Measurements from ENCODE around the gene SLC8A1. TPM values are rescaled to one million over a fixed set of nuclear protein-coding genes. Genes with fewer than 3 reads are reported as not detected.

Gene SLC8A1
- total RNA-seq, 4 donors from 2014 or later, result 22.8 to 65.5 (median 42.0) TPM

DNA sequence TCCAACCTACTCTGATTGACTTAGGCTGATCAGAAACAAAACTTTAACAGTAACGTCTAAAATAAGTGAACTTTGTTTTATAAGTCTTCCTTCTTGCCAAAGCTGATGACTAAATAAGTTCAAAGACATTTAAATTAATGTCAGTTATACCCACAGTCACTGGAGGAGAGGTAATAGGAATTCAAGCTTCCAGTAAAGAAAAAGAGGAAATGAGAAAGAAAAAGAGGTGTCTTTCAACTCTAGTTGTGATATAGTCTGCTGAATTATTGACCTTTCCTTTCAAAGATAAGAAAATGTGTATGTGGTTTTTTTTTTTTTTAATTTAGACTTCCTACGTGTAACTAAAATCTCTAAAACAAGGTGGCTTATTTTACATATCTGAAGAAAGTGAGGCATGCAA lies 191.5 kb downstream of the SLC8A1 start:
- DNase-seq, result no peak
- 35 to 36% methylated on average over 2 of the region's 2 CpGs for WGBS, 2 donors (ENCODE audit: low coverage in 1 of 2)
- intact Hi-C loops (cut with DNase I; ENCODE audit: low total_unique reads), result no loop called here
- in situ Hi-C loops (cut with MboI; ENCODE audit: low pct_ligation_motif_present in 1 of 4, low pct_unique_long_range_greater_than_20kb in 1 of 4, low sequenced_read_pairs in 3 of 4), result no loop called here
- H3K9me3 ChIP-seq, result no peaks in the 10 kb centered on the region
- no peak overlapping the region for H3K27ac ChIP-seq
- H3K27me3 ChIP-seq, result no peaks in the 10 kb centered on the region
- H3K4me1 ChIP-seq, result no peaks in the 10 kb centered on the region
- TF ChIP-seq, protein P1, sequence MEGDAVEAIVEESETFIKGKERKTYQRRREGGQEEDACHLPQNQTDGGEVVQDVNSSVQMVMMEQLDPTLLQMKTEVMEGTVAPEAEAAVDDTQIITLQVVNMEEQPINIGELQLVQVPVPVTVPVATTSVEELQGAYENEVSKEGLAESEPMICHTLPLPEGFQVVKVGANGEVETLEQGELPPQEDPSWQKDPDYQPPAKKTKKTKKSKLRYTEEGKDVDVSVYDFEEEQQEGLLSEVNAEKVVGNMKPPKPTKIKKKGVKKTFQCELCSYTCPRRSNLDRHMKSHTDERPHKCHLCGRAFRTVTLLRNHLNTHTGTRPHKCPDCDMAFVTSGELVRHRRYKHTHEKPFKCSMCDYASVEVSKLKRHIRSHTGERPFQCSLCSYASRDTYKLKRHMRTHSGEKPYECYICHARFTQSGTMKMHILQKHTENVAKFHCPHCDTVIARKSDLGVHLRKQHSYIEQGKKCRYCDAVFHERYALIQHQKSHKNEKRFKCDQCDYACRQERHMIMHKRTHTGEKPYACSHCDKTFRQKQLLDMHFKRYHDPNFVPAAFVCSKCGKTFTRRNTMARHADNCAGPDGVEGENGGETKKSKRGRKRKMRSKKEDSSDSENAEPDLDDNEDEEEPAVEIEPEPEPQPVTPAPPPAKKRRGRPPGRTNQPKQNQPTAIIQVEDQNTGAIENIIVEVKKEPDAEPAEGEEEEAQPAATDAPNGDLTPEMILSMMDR (IDR thresholded peaks at IDR 0.05), result no peak
- no peak for TF ChIP-seq EP300 (IDR thresholded peaks at IDR 0.05; ENCODE audit: low read depth)
- no peak for TF ChIP-seq POLR2A (IDR thresholded peaks at IDR 0.05)
- TF ChIP-seq POLR2AphosphoS5 (IDR thresholded peaks at IDR 0.05), result no peak
- no peaks in the 10 kb centered on the region for H3K36me3 ChIP-seq
- H3K4me3 ChIP-seq, result no peak overlapping the region

DNA sequence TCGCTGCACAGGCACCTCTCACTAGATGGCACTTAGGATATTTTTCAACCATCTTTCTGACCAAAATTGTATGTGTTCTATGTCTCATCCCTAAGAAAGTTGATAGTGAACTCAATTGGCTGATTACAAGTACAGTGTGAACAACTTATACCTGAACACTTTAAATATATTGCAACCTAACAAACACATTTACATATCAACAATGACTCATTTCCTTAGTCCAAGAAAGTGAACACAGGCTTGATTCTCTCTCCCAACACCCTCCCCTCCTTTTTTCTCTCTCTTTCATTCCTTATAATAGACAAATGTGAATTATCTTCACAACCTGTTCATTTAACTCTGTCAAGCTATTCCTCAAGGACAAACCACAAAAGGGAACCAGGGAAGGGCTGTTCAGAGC lies 192.0 kb downstream of the SLC8A1 start:
- Histone ChIP-seq H3K27ac (no peak overlapping the region), H3K4me3 (no peak overlapping the region), H3K4me1 (no peaks in the 10 kb centered on the region), H3K36me3 (no peaks in the 10 kb centered on the region), H3K27me3 (no peaks in the 10 kb centered on the region), H3K9me3 (no peaks in the 10 kb centered on the region)
- intact Hi-C loops (cut with DNase I; ENCODE audit: low total_unique reads) (no loop called here), in situ Hi-C loops (cut with MboI; ENCODE audit: low pct_ligation_motif_present in 1 of 4, low pct_unique_long_range_greater_than_20kb in 1 of 4, low sequenced_read_pairs in 3 of 4) (no loop called here)
- 89 to 100% methylated on average over 1 of the region's 1 CpG for WGBS, 2 donors (ENCODE audit: low coverage in 1 of 2)
- no peak for DNase-seq
- TF ChIP-seq POLR2AphosphoS5 (IDR thresholded peaks at IDR 0.05) (no peak), POLR2A (IDR thresholded peaks at IDR 0.05) (no peak), EP300 (IDR thresholded peaks at IDR 0.05; ENCODE audit: low read depth) (no peak)
- TF ChIP-seq, protein P1 (IDR thresholded peaks at IDR 0.05), result no peak

DNA sequence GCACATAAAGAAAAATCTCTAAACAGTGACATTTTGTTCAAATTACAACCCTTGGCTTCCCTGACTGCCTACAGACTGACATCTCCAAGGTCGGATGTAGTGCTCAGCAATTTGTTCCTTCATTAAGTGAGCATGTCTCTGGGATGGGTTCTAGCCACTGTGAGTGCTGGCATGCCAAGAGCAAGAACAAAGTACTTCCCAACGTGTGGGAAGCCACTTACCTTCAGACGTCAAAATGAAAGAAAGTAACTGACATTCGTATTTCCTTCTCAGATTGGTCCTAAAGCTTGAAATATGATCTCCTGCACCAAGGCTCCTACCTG lies 193.8 kb downstream of the SLC8A1 start:
- in situ Hi-C loops (cut with MboI; ENCODE audit: low pct_ligation_motif_present in 1 of 4, low pct_unique_long_range_greater_than_20kb in 1 of 4, low sequenced_read_pairs in 3 of 4) (no loop called here), intact Hi-C loops (cut with DNase I; ENCODE audit: low total_unique reads) (no loop called here)
- DNase-seq, result no peak
- H3K4me1 ChIP-seq, result no peaks in the 10 kb centered on the region
- H3K27me3 ChIP-seq, result no peaks in the 10 kb centered on the region
- H3K36me3 ChIP-seq, result no peaks in the 10 kb centered on the region
- TF ChIP-seq POLR2AphosphoS5 (IDR thresholded peaks at IDR 0.05) (no peak), EP300 (IDR thresholded peaks at IDR 0.05; ENCODE audit: low read depth) (no peak), POLR2A (IDR thresholded peaks at IDR 0.05) (no peak)
- TF ChIP-seq, protein P1 (IDR thresholded peaks at IDR 0.05), result no peak
- no peak overlapping the region for H3K4me3 ChIP-seq
- H3K27ac ChIP-seq, result no peak overlapping the region
- 56 to 70% methylated on average over 3 to 4 of the region's 4 CpGs for WGBS, 2 donors (ENCODE audit: low coverage in 1 of 2)
- no peaks in the 10 kb centered on the region for H3K9me3 ChIP-seq

DNA sequence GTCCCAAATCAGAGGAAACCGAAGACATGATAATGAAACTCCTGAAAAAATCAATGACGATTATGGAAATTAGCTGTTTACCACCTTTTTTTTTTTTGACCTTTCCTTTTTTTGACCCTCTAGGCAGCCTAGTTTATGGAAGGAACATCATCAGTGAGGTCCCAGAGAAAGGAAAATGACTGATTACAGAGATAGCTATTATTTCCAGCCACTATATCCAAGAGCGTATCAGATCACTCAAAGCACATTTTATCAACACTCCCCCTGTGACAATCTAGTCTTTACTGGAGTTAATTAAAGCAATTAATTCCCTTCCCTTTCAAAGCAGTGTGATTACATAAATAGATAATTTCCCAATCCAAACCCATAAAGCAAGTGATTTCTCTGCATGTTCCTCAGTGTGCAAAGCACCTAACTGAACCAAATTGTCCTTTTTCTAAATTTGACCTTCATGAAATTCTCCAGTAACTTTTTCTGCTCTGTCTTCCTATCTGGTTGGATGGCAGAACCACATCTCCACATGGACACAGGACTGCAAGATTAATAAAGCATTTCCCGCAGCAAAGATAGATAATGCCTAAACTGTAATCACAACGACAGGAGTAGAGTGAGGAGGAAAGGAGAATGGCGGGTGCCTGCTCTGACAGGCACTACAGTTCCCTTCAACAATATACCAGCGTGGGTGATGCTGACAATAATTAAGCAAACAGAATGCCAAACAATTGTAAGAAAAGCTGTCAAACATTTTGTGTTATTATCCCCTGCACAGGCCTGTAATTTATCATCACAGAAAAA lies 194.4 kb downstream of the SLC8A1 start:
- H3K27me3 ChIP-seq, result no peaks in the 10 kb centered on the region
- WGBS, 2 donors (ENCODE audit: low coverage in 1 of 2), result 91 to 95% methylated on average over 5 to 7 of the region's 7 CpGs
- in situ Hi-C loops (cut with MboI; ENCODE audit: low pct_ligation_motif_present in 1 of 4, low pct_unique_long_range_greater_than_20kb in 1 of 4, low sequenced_read_pairs in 3 of 4), result no loop called here
- DNase-seq, result no peak
- no peak overlapping the region for H3K4me3 ChIP-seq
- H3K27ac ChIP-seq, result no peak overlapping the region
- no peaks in the 10 kb centered on the region for H3K4me1 ChIP-seq
- H3K9me3 ChIP-seq, result no peaks in the 10 kb centered on the region
- TF ChIP-seq POLR2AphosphoS5 (IDR thresholded peaks at IDR 0.05), result no peak
- no peak for TF ChIP-seq EP300 (IDR thresholded peaks at IDR 0.05; ENCODE audit: low read depth)
- TF ChIP-seq POLR2A (IDR thresholded peaks at IDR 0.05), result no peak
- TF ChIP-seq, protein P1 (IDR thresholded peaks at IDR 0.05), result no peak
- H3K36me3 ChIP-seq, result no peaks in the 10 kb centered on the region
- intact Hi-C loops (cut with DNase I; ENCODE audit: low total_unique reads), result no loop called here
